GM19463 (cell line): ENCODE data around the gene TCP10L.
"Not testable (repeated sequence)": the region's sequence is repeated elsewhere in the genome, so short reads cannot be mapped to it uniquely, and the experiment has no call there.

Source experiments
- ATAC-seq: cut with Tn5 transposase; IDR thresholded peaks from one replicate; pipeline ENCODE4 v1.9.1; 2021; ENCODE audit warnings: mild to moderate bottlenecking, moderate library complexity; ENCODE audit not compliant: unreplicated experiment

The TCP10L gene

GRCh38 chr21:32559006-32559610 is 26.2 kb downstream of the TCP10L start:
- ATAC-seq, result no peak

DNA sequence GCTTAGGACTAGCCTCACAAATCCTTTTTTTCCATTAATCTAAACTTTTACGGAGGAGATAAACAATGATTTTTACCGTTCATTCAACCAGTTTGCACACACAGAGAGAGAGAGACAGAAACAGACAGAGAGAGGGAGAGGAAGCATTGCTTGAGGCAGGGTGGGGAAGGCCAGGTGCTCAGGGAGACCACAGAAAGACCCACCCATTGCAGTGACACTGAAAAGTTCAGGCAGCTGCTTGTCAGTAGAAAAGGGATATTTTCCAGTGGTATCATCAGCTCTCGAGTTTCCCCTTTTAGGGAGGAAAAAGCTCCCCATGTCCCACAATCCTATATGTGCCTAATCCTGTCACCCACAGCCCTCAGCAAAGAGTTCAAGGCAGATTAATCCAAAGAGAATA is 27.2 kb downstream of the TCP10L start:
- no peak for ATAC-seq

GRCh38 chr21:32554832-32555638 is 30.3 kb downstream of the TCP10L start:
- no peak for ATAC-seq

- ATAC-seq, result no peak
These were observed 35.4 kb downstream of the TCP10L start for GRCh38 chr21:32549886-32550285.

DNA sequence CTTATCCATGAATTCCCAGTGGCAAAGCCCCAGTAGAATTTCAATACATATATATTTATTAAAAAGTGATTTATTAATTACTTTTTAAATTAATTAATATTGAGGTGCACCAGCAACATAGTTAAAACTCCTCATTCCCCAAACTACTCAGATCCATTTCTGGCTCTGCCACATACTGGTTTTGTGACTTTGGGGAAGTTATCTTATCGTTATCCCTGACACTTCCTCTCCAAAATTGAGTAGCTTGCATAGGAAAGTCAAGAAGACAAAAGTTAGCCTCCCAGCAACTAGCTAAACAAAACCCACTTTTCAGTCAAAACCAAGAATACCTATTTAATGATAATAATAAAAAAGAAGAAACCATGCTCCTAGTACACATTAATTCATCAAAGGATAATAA is 35.9 kb downstream of the TCP10L start:
- no peak for ATAC-seq

DNA sequence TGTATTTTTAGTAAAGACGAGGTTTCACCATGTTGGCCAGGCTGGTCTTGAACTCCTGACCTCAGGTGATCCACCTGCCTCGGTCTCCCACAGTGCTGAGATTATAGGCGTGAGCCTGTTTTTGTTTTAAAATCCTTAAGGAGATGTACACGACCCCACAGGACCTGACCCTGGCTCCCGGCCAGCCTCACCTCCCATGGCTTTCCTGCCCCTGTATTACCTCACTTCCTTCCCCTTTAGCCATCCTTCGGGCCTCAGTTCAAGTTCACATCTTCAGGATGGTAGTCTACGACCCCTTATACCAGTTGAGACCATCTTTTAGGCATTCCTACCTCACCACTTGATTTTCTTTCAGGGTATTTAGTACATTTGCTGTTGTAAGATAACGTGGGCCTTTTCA is 36.3 kb downstream of the TCP10L start:
- no peak for ATAC-seq

DNA sequence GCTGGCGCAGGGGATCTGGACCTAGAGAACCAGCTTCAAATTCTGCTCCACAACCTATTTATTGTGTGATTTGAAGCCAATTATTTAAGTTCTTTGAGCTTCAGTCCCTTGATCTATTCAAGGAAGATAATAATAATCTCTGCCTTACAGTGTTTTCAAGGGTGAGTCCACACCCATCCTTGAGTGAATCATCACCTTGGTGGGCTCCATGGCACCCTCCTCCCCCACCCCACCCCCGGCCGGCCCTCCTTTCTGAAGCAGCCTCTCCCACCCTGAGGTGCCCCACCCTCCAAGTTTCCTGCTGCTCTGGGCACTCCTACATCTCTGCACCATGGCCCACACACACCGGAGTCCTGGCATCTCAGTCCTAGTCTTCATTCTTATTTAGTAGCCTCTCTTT is 38.3 kb downstream of the TCP10L start:
- ATAC-seq, result no peak

- no peak for ATAC-seq
These were observed 39.3 kb downstream of the TCP10L start for GRCh38 chr21:32545948-32546441.

DNA sequence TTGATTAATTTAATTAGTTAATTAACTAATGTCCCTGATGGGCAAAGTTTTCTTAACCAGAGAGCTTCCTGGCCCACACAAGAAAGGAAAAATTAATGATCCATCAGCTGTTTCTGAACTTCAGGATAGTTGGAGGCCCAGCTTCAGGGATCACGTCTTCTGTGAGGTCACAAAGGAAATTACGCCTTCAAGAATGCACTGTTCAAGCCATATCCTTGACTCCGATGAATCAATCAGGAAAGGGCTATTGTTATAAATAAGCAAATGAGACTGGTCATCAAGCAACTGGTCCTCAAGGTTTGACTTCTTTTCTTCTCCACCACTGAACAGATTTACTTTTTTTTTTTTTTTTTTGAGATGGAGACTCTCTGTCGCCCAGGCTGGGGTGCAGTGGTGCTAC is 40.6 kb downstream of the TCP10L start:
- no peak for ATAC-seq

DNA sequence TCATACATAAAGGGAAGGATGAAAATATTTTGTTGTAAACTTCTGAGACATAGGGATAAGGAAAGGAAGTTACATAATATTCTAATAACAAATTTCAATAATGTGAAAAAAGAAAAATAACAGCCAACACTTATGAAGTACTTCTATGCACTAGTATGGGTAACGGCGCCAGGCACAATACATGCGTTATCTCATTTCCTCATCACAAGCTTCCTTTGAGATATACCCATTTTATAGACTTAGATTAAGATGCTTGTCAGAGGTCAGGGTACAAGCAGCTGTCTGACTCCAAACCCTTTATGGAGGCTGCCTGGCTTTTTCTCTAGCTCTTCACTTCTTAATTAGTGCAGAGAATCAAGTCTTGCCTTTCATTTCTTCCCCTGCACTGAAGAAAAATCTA is 41.3 kb downstream of the TCP10L start:
- no peak for ATAC-seq

DNA sequence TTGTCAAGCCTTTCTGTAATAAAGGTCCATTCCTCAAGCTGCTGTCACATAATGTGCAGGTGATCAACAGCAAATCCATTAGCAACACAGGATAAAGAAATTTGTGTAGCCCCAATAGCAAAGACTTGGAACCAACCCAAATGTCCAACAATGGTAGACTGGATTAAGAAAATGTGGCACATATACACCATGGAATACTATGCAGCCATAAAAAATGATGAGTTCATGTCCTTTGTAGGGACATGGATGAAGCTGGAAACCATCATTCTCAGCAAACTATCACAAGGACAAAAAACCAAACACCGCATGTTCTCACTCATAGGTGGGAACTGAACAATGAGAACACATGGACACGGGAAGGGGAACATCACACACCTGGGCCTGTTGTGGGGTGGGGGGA is 42.3 kb downstream of the TCP10L start:
- not testable (repeated sequence) for ATAC-seq

GRCh38 chr21:32539378-32539777 is 45.9 kb downstream of the TCP10L start:
- no peak for ATAC-seq

GRCh38 chr21:32538147-32538792 is 47.1 kb downstream of the TCP10L start:
- ATAC-seq, result no peak

- ATAC-seq, result no peak
These were observed 47.8 kb downstream of the TCP10L start for GRCh38 chr21:32537569-32537881.

DNA sequence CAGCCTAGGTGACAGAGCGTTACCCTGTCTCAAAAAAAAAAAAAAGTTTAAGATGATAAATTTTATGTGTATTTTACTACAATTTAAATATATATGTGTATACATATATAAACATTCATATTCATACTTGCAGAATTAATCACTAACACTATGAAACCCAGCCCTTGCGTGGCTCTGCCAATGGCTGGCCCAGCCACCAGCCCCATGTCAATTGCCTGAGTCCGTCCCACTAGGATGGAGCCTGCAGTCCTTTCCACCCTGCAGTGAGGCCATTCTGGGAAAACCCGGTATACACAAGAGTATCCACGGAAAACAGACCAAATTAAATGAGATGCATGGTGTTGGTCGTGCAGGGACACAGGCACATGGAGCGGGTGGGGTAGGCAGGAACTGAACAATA is 49.7 kb downstream of the TCP10L start:
- ATAC-seq, result no peak

- ATAC-seq, result no peak
These were observed 51.2 kb downstream of the TCP10L start for GRCh38 chr21:32534113-32534512.

GRCh38 chr21:32533611-32534010 is 51.7 kb downstream of the TCP10L start:
- no peak for ATAC-seq

GRCh38 chr21:32533053-32533452 is 52.3 kb downstream of the TCP10L start:
- no peak for ATAC-seq

DNA sequence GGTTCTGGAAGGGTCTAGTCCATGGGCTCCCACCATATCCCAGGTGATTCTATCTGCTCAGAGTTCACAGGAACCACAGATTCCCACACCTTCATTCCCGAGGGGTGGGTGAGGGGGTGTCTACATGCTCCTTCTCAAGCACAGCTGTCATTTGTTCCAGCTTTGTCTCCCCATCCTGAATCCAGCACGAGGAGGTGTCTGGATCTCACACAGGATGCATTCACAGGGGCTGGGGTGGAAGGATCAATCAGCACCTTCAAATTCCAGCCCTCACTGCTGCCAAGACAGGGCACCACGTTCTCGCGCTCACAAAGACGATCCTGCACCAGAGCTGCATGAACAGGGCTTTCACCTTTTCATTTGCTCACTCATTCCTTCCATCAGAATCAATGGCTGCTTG is 52.7 kb downstream of the TCP10L start:
- no peak for ATAC-seq

GRCh38 chr21:32531561-32531960 is 53.8 kb downstream of the TCP10L start:
- ATAC-seq, result not testable (repeated sequence)

- not testable (repeated sequence) for ATAC-seq
These were observed 54.5 kb downstream of the TCP10L start for GRCh38 chr21:32530809-32531208.

DNA sequence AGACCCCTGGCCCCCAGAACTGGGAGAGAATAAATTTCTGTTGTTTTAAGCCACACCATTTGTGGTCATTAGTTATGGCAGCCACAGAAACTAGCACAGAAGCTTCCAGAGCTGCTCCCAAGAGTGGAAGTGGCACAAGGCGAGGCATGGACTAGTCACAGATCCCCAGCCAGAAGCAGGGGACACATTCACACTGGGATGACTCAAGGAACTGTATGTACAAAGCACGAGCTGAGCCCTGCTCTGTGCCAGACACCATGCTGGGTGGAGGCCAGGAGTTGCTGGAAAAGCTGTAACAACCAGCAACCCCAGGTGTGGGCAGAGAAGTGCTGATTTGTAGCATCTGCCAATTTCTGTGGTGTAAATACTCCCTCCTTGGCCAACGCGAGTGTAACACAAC is 55.6 kb downstream of the TCP10L start:
- no peak for ATAC-seq
